ENCODE measurements around the gene ITSN2. TPM values are rescaled to one million over a fixed set of nuclear protein-coding genes. Genes with fewer than 3 reads are reported as not detected.

The ITSN2 gene
- polyA plus RNA-seq, 3 donors = 26.0 to 91.1 (median 40.4) TPM

DNA sequence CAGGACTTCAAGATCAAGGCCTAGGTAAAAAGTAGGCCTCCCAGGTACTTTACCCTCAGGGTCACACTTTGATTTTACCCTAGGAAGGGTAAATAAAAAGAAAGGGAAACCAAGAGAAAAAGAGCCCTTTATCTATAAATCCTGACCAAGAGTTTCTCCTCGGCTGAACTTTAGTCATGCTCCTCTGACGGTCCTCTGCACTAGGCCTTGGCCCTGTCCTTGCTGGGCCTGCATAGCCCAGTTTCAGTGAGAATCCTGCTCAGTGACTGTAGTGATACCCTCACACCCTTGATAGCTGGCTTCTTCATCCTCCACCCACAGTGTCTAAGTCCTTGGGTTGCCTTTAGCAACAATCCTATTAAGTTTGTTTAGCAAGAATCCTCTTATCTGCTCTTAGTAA, 20.5 kb upstream of the ITSN2 start:
- H3K27ac ChIP-seq (ENCODE audit: low read depth in 1 of 2, low read length in 2 of 2) = no peak overlapping the region
- TF ChIP-seq, protein P1, sequence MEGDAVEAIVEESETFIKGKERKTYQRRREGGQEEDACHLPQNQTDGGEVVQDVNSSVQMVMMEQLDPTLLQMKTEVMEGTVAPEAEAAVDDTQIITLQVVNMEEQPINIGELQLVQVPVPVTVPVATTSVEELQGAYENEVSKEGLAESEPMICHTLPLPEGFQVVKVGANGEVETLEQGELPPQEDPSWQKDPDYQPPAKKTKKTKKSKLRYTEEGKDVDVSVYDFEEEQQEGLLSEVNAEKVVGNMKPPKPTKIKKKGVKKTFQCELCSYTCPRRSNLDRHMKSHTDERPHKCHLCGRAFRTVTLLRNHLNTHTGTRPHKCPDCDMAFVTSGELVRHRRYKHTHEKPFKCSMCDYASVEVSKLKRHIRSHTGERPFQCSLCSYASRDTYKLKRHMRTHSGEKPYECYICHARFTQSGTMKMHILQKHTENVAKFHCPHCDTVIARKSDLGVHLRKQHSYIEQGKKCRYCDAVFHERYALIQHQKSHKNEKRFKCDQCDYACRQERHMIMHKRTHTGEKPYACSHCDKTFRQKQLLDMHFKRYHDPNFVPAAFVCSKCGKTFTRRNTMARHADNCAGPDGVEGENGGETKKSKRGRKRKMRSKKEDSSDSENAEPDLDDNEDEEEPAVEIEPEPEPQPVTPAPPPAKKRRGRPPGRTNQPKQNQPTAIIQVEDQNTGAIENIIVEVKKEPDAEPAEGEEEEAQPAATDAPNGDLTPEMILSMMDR (IDR thresholded peaks at IDR 0.05) = no peak
- DNase-seq = no peak
- H3K9me3 Mint-ChIP-seq = no peaks in the 10 kb centered on the region
- no peaks in the 10 kb centered on the region for H4K20me1 ChIP-seq (ENCODE audit: insufficient read depth, low read length)
- WGBS (ENCODE audit: insufficient coverage) = 100% methylated on average over 2 of the region's 2 CpGs
- no peak overlapping the region for H3K27ac Mint-ChIP-seq
- H3K36me3 ChIP-seq (replicated peaks in 1 of 2; ENCODE audit: control insufficient read depth in 1 of 2, insufficient read depth in 2 of 2, low read length in 2 of 2) = no peaks in the 10 kb centered on the region
- no peak overlapping the region for H3K4me3 ChIP-seq (replicated peaks in 1 of 3; ENCODE audit: low read depth in 2 of 3, low read length in 3 of 3)
- intact Hi-C loops (cut with micrococcal nuclease) = loop anchor here in 1 of 2 donors (5.0 kb wide), 1 partner anchor 69 kb away; no protein-coding TSS in a partner anchor
- H3K9ac ChIP-seq (ENCODE audit: insufficient read depth, low read length, poor library complexity, severe bottlenecking) = no peak overlapping the region
- H3K4me1 Mint-ChIP-seq = peaks cover 2% of the 10 kb centered on the region
- H3K27me3 Mint-ChIP-seq (ENCODE audit: low read depth in 3 of 3) = peaks cover 0 to 2% (median 0%) of the 10 kb centered on the region in 3 donors
- no peak overlapping the region for H3K4me3 Mint-ChIP-seq
- no peaks in the 10 kb centered on the region for H3K9me3 ChIP-seq (replicated peaks in 1 of 2; ENCODE audit: control insufficient read depth in 1 of 2, insufficient read depth in 1 of 2, low read length in 2 of 2)
- no peak overlapping the region for H3K4me2 ChIP-seq (replicated peaks; ENCODE audit: extremely low read depth, low read length, poor library complexity, severe bottlenecking)
- H3K79me2 ChIP-seq (ENCODE audit: insufficient read depth, low read length) = no peaks in the 10 kb centered on the region
- peak overlapping the region; percentile 48 for H2AFZ ChIP-seq (ENCODE audit: insufficient read depth, low read depth, low read length, poor library complexity, severe bottlenecking)
- H3K4me1 ChIP-seq (ENCODE audit: control insufficient read depth in 1 of 2, insufficient read depth in 2 of 2, low read length in 2 of 2) = no peaks in the 10 kb centered on the region
- H3K27me3 ChIP-seq (ENCODE audit: control insufficient read depth in 2 of 2, insufficient read depth in 2 of 2, low read length in 2 of 2) = no peaks in the 10 kb centered on the region
- H3K36me3 Mint-ChIP-seq = no peaks in the 10 kb centered on the region

DNA sequence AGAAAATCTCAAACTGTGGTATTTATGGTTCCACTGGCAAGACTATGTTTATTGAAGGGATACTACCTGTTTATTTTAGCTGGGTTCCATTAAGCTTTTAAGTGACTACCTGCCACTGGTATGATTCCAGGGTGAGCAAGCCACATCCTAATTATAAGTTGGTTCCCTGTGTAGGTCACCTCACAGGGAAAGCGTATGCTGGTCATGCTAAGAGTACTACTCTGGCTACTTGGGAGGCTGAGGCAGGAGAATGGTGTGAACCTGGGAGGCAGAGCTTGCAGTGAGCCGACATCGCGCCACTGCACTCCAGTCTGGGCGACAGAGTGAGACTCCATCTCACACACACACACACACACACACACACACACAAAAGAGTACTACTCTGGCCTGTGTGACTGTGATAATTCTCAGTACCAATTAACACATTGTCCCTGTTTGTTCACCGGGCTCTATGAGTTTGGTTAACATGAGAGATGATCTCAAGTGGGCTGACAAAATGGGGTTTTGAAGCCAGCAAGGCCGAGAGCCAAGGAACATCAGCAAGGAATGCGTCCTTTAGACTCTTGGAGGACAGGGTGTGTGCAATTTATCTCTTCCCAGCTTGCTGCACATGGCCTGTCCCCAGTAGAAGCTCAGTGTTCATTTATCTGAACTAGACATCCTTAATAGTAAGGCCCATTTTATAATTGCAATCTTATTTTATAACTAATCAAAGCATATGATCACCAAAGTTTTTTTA, 15.2 kb upstream of the ITSN2 start:
- no peaks in the 10 kb centered on the region for H3K27me3 ChIP-seq (ENCODE audit: control insufficient read depth in 2 of 2, insufficient read depth in 2 of 2, low read length in 2 of 2)
- H3K4me1 ChIP-seq (ENCODE audit: control insufficient read depth in 1 of 2, insufficient read depth in 2 of 2, low read length in 2 of 2) = no peaks in the 10 kb centered on the region
- H4K20me1 ChIP-seq (ENCODE audit: insufficient read depth, low read length) = no peaks in the 10 kb centered on the region
- no peaks in the 10 kb centered on the region for H3K36me3 Mint-ChIP-seq
- WGBS (ENCODE audit: insufficient coverage) = 50% methylated on average over 2 of the region's 8 CpGs
- H3K4me3 Mint-ChIP-seq = no peak overlapping the region
- H3K4me2 ChIP-seq (replicated peaks; ENCODE audit: extremely low read depth, low read length, poor library complexity, severe bottlenecking) = no peak overlapping the region
- no peaks in the 10 kb centered on the region for H3K27me3 Mint-ChIP-seq (ENCODE audit: low read depth in 3 of 3)
- TF ChIP-seq, protein P1 (IDR thresholded peaks at IDR 0.05) = no peak
- no peak overlapping the region for H3K27ac Mint-ChIP-seq
- H3K9ac ChIP-seq (ENCODE audit: insufficient read depth, low read length, poor library complexity, severe bottlenecking) = no peak overlapping the region
- no peak overlapping the region for H3K4me3 ChIP-seq (replicated peaks in 1 of 3; ENCODE audit: low read depth in 2 of 3, low read length in 3 of 3)
- H3K36me3 ChIP-seq (replicated peaks in 1 of 2; ENCODE audit: control insufficient read depth in 1 of 2, insufficient read depth in 2 of 2, low read length in 2 of 2) = no peaks in the 10 kb centered on the region
- no peak overlapping the region for H2AFZ ChIP-seq (ENCODE audit: insufficient read depth, low read depth, low read length, poor library complexity, severe bottlenecking)
- no peaks in the 10 kb centered on the region for H3K79me2 ChIP-seq (ENCODE audit: insufficient read depth, low read length)
- DNase-seq = no peak
- no peak overlapping the region for H3K27ac ChIP-seq (ENCODE audit: low read depth in 1 of 2, low read length in 2 of 2)
- no peaks in the 10 kb centered on the region for H3K4me1 Mint-ChIP-seq
- H3K9me3 Mint-ChIP-seq = peaks cover 0 to 2% (median 0%) of the 10 kb centered on the region in 7 donors
- intact Hi-C loops (cut with micrococcal nuclease) = loop anchor here in 1 of 2 donors (10.0 kb wide), 1 partner anchor 51 kb away; no protein-coding TSS in a partner anchor
- H3K9me3 ChIP-seq (replicated peaks in 1 of 2; ENCODE audit: control insufficient read depth in 1 of 2, insufficient read depth in 1 of 2, low read length in 2 of 2) = no peaks in the 10 kb centered on the region
